H7 (cell line): ENCODE data around the gene VPS37B. TPM values are rescaled to one million over a fixed set of nuclear protein-coding genes. Genes with fewer than 3 reads are reported as not detected.
"Not testable (repeated sequence)": the region's sequence is repeated elsewhere in the genome, so short reads cannot be mapped to it uniquely, and the experiment has no call there.

ENCODE experiments used
- DNase-seq: peaks from one replicate; pipeline ENCODE4 v3.0.0; 2012
- H3K27me3 ChIP-seq: 2 replicates; pipeline ENCODE4 v1.6.0; 2011; ENCODE audit warnings: mild to moderate bottlenecking, low read length; ENCODE audit not compliant: control insufficient read depth, insufficient read depth
- H3K36me3 ChIP-seq: replicated peaks from 2 replicates; pipeline ENCODE4 v1.5.1; 2011; ENCODE audit warnings: low read length; ENCODE audit not compliant: control insufficient read depth, insufficient read depth
- H3K4me3 ChIP-seq: 2 replicates; pipeline ENCODE4 v1.5.1; 2011; ENCODE audit warnings: low read depth, mild to moderate bottlenecking, control low read depth, low read length, moderate library complexity; ENCODE audit not compliant: insufficient read depth
- total RNA-seq: library from RNA; depleted of rRNA; stranded (reverse); fragments of >200 nt; shearing (Covaris generic); gene quantifications from 2 replicates; pipeline ENCODE4 v1.2.3, GENCODE V29; 2014

Gene VPS37B
- total RNA-seq, 1 experiment from 2014 or later: 14.7 TPM

DNA sequence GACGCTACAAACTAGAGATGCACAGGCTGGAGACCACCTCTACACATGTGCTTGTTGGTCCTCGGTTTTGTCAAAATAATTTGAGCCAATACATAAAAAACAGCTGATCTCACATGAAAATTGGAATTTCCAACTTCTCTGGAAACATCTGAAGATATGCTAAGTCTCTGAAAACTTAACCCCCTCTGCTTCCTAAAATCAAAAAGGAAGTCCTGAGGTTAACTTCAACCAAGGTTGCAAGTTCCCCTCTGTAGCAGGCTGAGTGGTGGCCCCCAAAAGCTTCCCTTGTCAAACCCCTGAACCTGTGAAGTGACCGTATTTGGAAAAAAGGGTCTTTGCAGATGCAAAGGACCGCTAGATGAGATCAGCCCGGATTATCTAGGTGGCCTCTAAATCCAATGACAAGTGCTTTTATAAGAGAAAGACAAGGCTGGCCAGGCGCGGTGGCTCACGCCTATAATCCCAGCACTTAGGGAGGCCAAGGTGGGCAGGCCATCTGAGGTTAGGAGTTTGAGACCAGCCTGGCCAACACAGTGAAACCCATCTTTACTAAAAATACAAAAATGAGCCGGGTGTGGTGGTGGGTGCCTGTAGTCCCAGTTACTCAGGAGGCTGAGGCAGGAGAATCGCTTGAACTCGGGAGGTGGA lies 32.0 kb upstream of the VPS37B start:
- no peaks in the 10 kb centered on the region for H3K27me3 ChIP-seq
- no peak for DNase-seq
- H3K36me3 ChIP-seq: no peaks in the 10 kb centered on the region
- no peak overlapping the region for H3K4me3 ChIP-seq

DNA sequence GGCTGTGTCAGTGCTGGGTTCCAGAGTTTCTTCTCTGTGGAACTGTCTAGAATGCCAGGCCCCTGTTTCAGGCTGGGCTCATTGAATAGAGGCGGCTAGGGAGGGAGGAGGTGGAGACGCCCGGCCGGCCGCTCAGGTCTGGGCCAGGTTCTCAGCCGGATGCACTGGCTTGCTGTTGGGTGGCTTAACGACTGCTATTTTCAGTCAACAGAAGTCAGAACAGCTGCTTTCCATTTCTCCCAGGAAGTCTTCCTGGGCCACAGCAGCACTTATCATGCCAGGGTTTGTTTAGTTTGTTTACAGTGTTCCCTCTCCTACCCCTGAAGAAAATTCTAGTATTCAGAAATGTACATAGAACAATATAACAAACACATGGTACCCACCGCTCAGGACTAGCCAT lies 26.0 kb upstream of the VPS37B start:
- Histone ChIP-seq H3K36me3 (no peaks in the 10 kb centered on the region), H3K27me3 (no peaks in the 10 kb centered on the region), H3K4me3 (no peak overlapping the region)
- DNase-seq: peak; percentile 57

GRCh38 chr12:122920687-122921086 lies 24.8 kb upstream of the VPS37B start:
- H3K36me3 ChIP-seq: no peaks in the 10 kb centered on the region
- no peak overlapping the region for H3K4me3 ChIP-seq
- DNase-seq: no peak
- no peaks in the 10 kb centered on the region for H3K27me3 ChIP-seq

DNA sequence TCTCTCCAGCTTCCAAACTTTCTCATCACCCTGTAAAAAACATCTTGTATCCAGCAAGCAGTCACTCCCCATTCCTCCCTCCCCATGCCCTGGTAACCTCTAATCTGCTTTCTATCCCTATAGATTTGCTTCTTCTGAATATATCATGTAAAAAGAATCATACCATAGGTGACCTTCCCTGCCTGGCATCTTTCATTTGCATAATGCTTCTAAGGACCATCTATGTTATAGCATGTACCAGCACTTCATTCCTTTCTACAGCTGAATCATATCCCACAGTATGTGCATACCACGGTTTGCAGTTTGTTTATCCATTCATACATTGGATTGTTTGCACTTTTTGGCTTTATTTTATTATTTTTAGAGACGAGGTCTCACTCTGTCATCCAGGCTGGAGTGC lies 22.9 kb upstream of the VPS37B start:
- no peaks in the 10 kb centered on the region for H3K36me3 ChIP-seq
- no peak for DNase-seq
- H3K27me3 ChIP-seq: no peaks in the 10 kb centered on the region
- H3K4me3 ChIP-seq: no peak overlapping the region

GRCh38 chr12:122917507-122918121 lies 21.7 kb upstream of the VPS37B start:
- H3K27me3 ChIP-seq: no peaks in the 10 kb centered on the region
- H3K36me3 ChIP-seq: no peaks in the 10 kb centered on the region
- no peak overlapping the region for H3K4me3 ChIP-seq
- DNase-seq: peak; percentile 22

DNA sequence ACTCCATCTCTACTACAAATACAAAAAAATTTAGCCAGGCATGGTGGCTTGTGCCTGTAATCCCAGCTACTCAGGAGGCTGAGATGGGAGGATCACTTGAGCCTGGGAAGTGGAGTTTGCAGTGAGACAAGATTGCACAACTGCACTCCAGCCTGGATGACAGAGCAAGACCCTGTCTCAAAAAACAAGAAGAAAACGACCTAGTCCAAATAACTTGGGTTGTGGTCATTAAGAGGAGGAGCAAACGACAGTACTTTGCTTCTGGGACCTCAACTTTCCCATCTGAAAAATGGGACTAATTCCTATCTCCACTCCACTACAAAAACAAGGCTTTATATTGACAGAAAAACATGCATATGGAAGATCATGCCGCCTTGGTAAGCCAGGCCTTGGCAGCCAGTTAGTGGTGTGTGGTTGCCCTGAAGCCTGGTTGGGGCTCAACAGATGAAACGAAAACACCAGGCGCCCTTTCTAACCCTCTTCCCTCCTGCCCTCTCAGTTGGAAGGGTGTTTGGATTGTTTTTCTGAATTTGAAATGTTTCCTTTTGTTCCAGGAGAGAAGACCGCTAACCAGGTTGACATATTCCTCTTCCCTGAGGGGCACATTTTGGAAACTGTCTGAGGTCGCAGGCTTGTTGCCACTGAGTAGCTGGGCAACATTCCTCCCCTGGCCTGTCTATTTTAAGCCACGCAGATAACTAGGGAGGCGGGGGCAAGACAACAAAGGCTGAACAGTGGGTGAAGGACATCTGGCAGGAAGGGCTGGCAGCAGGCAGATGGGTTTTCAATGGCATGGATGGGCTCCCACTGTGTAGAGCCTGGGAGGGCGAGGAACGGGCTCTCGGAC lies 13.7 kb upstream of the VPS37B start:
- H3K27me3 ChIP-seq: no peaks in the 10 kb centered on the region
- no peak overlapping the region for H3K4me3 ChIP-seq
- DNase-seq: peak; percentile 79
- H3K36me3 ChIP-seq: no peaks in the 10 kb centered on the region

DNA sequence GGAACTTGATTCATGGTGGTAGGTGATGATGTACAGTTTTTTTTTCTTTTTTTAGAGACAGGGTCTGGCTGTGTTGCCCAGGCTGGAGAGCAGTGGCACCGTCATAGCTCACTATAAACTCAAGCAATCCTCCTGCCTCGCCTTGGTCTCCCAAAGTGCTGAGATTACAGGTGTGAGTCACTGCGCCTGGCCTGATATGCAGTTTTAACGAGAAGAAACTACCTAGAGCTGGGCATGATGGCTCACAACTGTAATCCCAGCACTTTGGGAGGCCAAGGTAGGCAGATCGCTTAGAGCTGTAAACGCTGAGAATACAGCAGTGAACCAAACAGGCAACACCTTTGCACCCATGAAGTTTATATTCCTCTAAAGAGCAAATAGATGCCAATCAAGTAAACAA lies 13.0 kb upstream of the VPS37B start:
- no peaks in the 10 kb centered on the region for H3K27me3 ChIP-seq
- no peaks in the 10 kb centered on the region for H3K36me3 ChIP-seq
- no peak overlapping the region for H3K4me3 ChIP-seq
- no peak for DNase-seq

DNA sequence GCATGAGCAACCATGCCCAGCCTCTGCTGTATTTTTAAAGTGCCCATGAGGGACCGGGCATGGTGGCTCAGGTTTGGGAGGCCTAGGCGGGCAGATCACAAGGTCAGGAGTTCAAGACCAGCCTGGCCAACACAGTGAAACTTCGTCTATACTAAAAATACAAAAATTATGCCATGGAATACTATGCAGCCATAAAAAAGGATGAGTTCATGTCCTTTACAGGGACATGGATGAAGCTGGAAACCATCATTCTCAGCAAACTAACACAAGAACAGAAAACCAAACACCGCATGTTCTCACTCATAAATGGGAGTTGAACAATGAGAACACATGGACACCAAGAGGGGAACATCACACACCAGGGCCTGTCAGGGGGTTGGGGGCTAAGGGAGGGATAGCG lies 9.3 kb upstream of the VPS37B start:
- H3K27me3 ChIP-seq, H3K4me3 ChIP-seq, H3K36me3 ChIP-seq, DNase-seq: not testable (repeated sequence)

GRCh38 chr12:122903693-122904034 lies 7.7 kb upstream of the VPS37B start:
- no peaks in the 10 kb centered on the region for H3K36me3 ChIP-seq
- no peaks in the 10 kb centered on the region for H3K27me3 ChIP-seq
- DNase-seq: peak; percentile 30
- H3K4me3 ChIP-seq: no peak overlapping the region

GRCh38 chr12:122902854-122903692 lies 7.1 kb upstream of the VPS37B start:
- peak; percentile 40 for DNase-seq

GRCh38 chr12:122899887-122900286 lies 4.0 kb upstream of the VPS37B start:
- Histone ChIP-seq H3K36me3 (no peaks in the 10 kb centered on the region), H3K4me3 (no peak overlapping the region), H3K27me3 (peaks cover 14% of the 10 kb centered on the region)
- DNase-seq: no peak

More at GRCh38 chr12:122902854-122903692, 7.1 kb upstream of the VPS37B start:
- no peaks in the 10 kb centered on the region for H3K36me3 ChIP-seq
- no peaks in the 10 kb centered on the region for H3K27me3 ChIP-seq
- no peak overlapping the region for H3K4me3 ChIP-seq

GRCh38 chr12:122896662-122897061 lies 738 bp upstream of the VPS37B start:
- H3K27me3 ChIP-seq: peaks cover 21% of the 10 kb centered on the region

GRCh38 chr12:122895320-122895703 lies 612 bp downstream of the VPS37B start:
- Histone ChIP-seq H3K27me3 (peaks cover 21% of the 10 kb centered on the region), H3K36me3 (no peaks in the 10 kb centered on the region), H3K4me3 (peak overlapping the region; percentile 88)
- DNase-seq: no peak

More at GRCh38 chr12:122896662-122897061, 738 bp upstream of the VPS37B start:
- Histone ChIP-seq H3K4me3 (no peak overlapping the region), H3K36me3 (no peaks in the 10 kb centered on the region)
- DNase-seq: peak; percentile 8
